H9 (cell line): ENCODE data around the gene RHOV. TPM values are rescaled to one million over a fixed set of nuclear protein-coding genes. Genes with fewer than 3 reads are reported as not detected.

ENCODE experiments used
- DNase-seq: peaks from one replicate; pipeline ENCODE4 v3.0.0-alpha.2; 2017
- H2AFZ ChIP-seq: one replicate; pipeline ENCODE4 v1.6.1; 2013; ENCODE audit warnings: mild to moderate bottlenecking, low read length, control low read depth, moderate library complexity
- H2AK5ac ChIP-seq: 2 replicates; pipeline ENCODE4 v1.6.1; 2013; ENCODE audit warnings: low read length, control low read depth, mixed read lengths; ENCODE audit not compliant: insufficient read length
- H2BK120ac ChIP-seq: one replicate; pipeline ENCODE4 v1.6.1; 2013; ENCODE audit warnings: low read depth, mild to moderate bottlenecking, low read length, control low read depth, inconsistent platforms; ENCODE audit not compliant: poor library complexity, severe bottlenecking
- H2BK12ac ChIP-seq: 2 replicates; pipeline ENCODE4 v1.6.1; 2013; ENCODE audit warnings: low read length, control low read depth, mixed read lengths, low read depth; ENCODE audit not compliant: insufficient read length
- H2BK15ac ChIP-seq: 2 replicates; pipeline ENCODE4 v1.6.1; 2013; ENCODE audit warnings: low read depth, low read length, control low read depth
- H2BK20ac ChIP-seq: one replicate; pipeline ENCODE4 v1.6.1; 2013; ENCODE audit warnings: low read depth, mild to moderate bottlenecking, low read length, control low read depth, inconsistent platforms; ENCODE audit not compliant: poor library complexity, severe bottlenecking
- H2BK5ac ChIP-seq: 2 replicates; pipeline ENCODE4 v1.6.1; 2013; ENCODE audit warnings: low read length, control low read depth, mixed read lengths; ENCODE audit not compliant: insufficient read length
- H3K14ac ChIP-seq: 2 replicates; pipeline ENCODE4 v1.6.1; 2013; ENCODE audit warnings: low read length, control low read depth; ENCODE audit not compliant: insufficient read depth
- H3K18ac ChIP-seq: 2 replicates; pipeline ENCODE4 v1.6.1; 2013; ENCODE audit warnings: low read depth, mild to moderate bottlenecking, mixed read lengths, low read length, control low read depth; ENCODE audit not compliant: insufficient read length
- H3K23ac ChIP-seq: 2 replicates; pipeline ENCODE4 v1.6.1; 2013; ENCODE audit warnings: low read length, control low read depth, mixed read lengths, low read depth; ENCODE audit not compliant: insufficient read length
- H3K23me2 ChIP-seq: 2 replicates; pipeline ENCODE4 v1.6.1; 2013; ENCODE audit warnings: low read depth, mild to moderate bottlenecking, mixed read lengths, low read length, control low read depth; ENCODE audit not compliant: insufficient read length, poor library complexity, severe bottlenecking
- H3K27ac ChIP-seq: 2 replicates; pipeline ENCODE4 v1.5.1; 2013; ENCODE audit warnings: low read length, control low read depth, mixed read lengths, low read depth; ENCODE audit not compliant: insufficient read length
- H3K27me3 ChIP-seq: 2 replicates; pipeline ENCODE4 v1.6.1; 2013; ENCODE audit warnings: low read length, control low read depth, inconsistent platforms; ENCODE audit not compliant: insufficient read depth
- H3K4ac ChIP-seq: 2 replicates; pipeline ENCODE4 v1.6.1; 2013; ENCODE audit warnings: low read depth, mild to moderate bottlenecking, control low read depth, inconsistent platforms, low read length, moderate library complexity
- H3K4me1 ChIP-seq: 2 replicates; pipeline ENCODE4 v1.6.1; 2013; ENCODE audit warnings: low read length, control low read depth, inconsistent platforms; ENCODE audit not compliant: insufficient read depth
- H3K4me2 ChIP-seq: 2 replicates; pipeline ENCODE4 v1.6.1; 2013; ENCODE audit warnings: low read length, control low read depth, mixed read lengths; ENCODE audit not compliant: insufficient read length, insufficient read depth
- H3K56ac ChIP-seq: 2 replicates; pipeline ENCODE4 v1.6.1; 2013; ENCODE audit warnings: low read depth, mild to moderate bottlenecking, mixed read lengths, low read length, control low read depth; ENCODE audit not compliant: insufficient read length
- H3K79me1 ChIP-seq: 2 replicates; pipeline ENCODE4 v1.6.1; 2013; ENCODE audit warnings: low read depth, mild to moderate bottlenecking, moderate library complexity, low read length, control low read depth, inconsistent platforms; ENCODE audit not compliant: insufficient read depth, poor library complexity, severe bottlenecking
- H3K79me2 ChIP-seq: 2 replicates; pipeline ENCODE4 v1.6.1; 2013; ENCODE audit warnings: low read length, control low read depth, inconsistent platforms; ENCODE audit not compliant: insufficient read depth
- H3K9ac ChIP-seq: 2 replicates; pipeline ENCODE4 v1.6.1; 2013; ENCODE audit warnings: low read length, control low read depth, mixed read lengths; ENCODE audit not compliant: insufficient read length; ENCODE audit errors: extremely low read depth
- H3K9me3 ChIP-seq: one replicate; pipeline ENCODE4 v1.6.1; 2013; ENCODE audit warnings: low read depth, low read length, inconsistent platforms; ENCODE audit not compliant: control insufficient read depth
- H3T11ph ChIP-seq: one replicate; pipeline ENCODE4 v1.6.1; 2013; ENCODE audit warnings: mild to moderate bottlenecking, low read length, control low read depth, inconsistent platforms
- H4K20me1 ChIP-seq: one replicate; pipeline ENCODE4 v1.6.1; 2013; ENCODE audit not compliant: control insufficient read depth, insufficient read length, insufficient read depth
- H4K5ac ChIP-seq: 2 replicates; pipeline ENCODE4 v1.6.1; 2013; ENCODE audit warnings: low read depth, mild to moderate bottlenecking, mixed read lengths, low read length, control low read depth; ENCODE audit not compliant: insufficient read length
- H4K8ac ChIP-seq: replicated peaks from 2 replicates; pipeline ENCODE4 v1.6.1; 2013; ENCODE audit warnings: low read length, control low read depth, mixed read lengths, low read depth; ENCODE audit not compliant: insufficient read length
- H4K91ac ChIP-seq: 2 replicates; pipeline ENCODE4 v1.6.1; 2013; ENCODE audit warnings: low read depth, mild to moderate bottlenecking, moderate library complexity, mixed read lengths, low read length, control low read depth; ENCODE audit not compliant: insufficient read length
- H3K27ac Mint-ChIP-seq, 3 experiments: 2 replicates in 2 of 3; 3 replicates in 1 of 3; pipeline ENCODE4 v1.8.0; 2020 to 2021; ENCODE audit warnings: mixed read lengths in 3 of 3, mild to moderate bottlenecking in 1 of 3, moderate library complexity in 1 of 3
- H3K27me3 Mint-ChIP-seq: 2 replicates; pipeline ENCODE4 v1.8.0; 2021; ENCODE audit warnings: low read depth, mild to moderate bottlenecking, moderate library complexity, mixed read lengths
- H3K36me3 Mint-ChIP-seq, 3 experiments: 2 replicates in 2 of 3; 3 replicates in 1 of 3; pipeline ENCODE4 v1.8.0; 2020 to 2021; ENCODE audit warnings: low read depth in 3 of 3, mixed read lengths in 3 of 3; ENCODE audit not compliant: insufficient read depth in 1 of 3
- H3K4me1 Mint-ChIP-seq, 2 experiments: 2 replicates each; pipeline ENCODE4 v1.8.0; 2020; ENCODE audit warnings: mixed read lengths in 2 of 2
- H3K4me3 Mint-ChIP-seq, 2 experiments: 2 replicates in 1 of 2; 3 replicates in 1 of 2; pipeline ENCODE4 v1.8.0; 2020 to 2021; ENCODE audit warnings: mild to moderate bottlenecking in 2 of 2, mixed read lengths in 2 of 2, moderate library complexity in 1 of 2
- H3K9me3 Mint-ChIP-seq, 2 experiments: 2 replicates in 1 of 2; 3 replicates in 1 of 2; pipeline ENCODE4 v1.8.0; 2020; ENCODE audit warnings: mild to moderate bottlenecking in 2 of 2, mixed read lengths in 2 of 2, moderate library complexity in 1 of 2
- WGBS: extraction: QIAGEN DNeasy Blood & Tissue Kit; methylation state at CpG from one replicate; pipeline ENCODE4 v1.1.7; 2013; ENCODE audit warnings: missing lambda C conversion rate, low lambda C conversion rate, mixed read lengths; ENCODE audit not compliant: insufficient read length; ENCODE audit errors: extremely low coverage; 5-methylcytosine and 5-hydroxymethylcytosine counted together
- total RNA-seq: library from RNA; stranded (reverse); gene quantifications from 2 replicates; pipeline ENCODE4 v1.2.1, GENCODE V29; 2021
- TF ChIP-seq, protein P1 (sequence below): fragments of 200-600 bp; sonication (generic); conservative IDR thresholded peaks from 3 replicates; pipeline ENCODE4 v1.8.0; 2021; ENCODE audit warnings: antibody characterized with exemption, mild to moderate bottlenecking

RHOV gene
- total RNA-seq, 1 experiment from 2014 or later, result 3.9 TPM

DNA sequence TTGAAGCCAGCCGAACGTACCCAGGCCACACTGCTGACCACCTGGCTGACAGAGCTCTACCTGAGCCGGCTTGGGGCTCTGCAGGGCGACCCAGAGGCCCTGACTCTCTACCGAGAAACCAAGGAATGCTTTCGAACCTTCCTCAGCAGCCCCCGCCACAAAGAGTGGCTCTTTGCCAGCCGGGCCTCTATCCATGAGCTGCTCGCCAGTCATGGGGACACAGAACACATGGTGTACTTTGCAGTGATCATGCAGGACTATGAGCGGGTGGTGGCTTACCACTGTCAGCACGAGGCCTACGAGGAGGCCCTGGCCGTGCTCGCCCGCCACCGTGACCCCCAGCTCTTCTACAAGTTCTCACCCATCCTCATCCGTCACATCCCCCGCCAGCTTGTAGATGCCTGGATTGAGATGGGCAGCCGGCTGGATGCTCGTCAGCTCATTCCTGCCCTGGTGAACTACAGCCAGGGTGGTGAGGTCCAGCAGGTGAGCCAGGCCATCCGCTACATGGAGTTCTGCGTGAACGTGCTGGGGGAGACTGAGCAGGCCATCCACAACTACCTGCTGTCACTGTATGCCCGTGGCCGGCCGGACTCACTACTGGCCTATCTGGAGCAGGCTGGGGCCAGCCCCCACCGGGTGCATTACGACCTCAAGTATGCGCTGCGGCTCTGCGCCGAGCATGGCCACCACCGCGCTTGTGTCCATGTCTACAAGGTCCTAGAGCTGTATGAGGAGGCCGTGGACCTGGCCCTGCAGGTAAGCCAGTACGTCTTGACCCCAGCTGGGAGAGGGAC lies 26.4 kb upstream of the RHOV start:
- H3K4ac ChIP-seq, result no peak overlapping the region
- H3K23me2 ChIP-seq, result no peaks in the 10 kb centered on the region
- peaks cover 33 to 88% (median 73%) of the 10 kb centered on the region in 3 experiments for H3K36me3 Mint-ChIP-seq
- H3K79me2 ChIP-seq, result peaks cover 4% of the 10 kb centered on the region
- no peak overlapping the region for H3K4me2 ChIP-seq
- H4K20me1 ChIP-seq, result no peaks in the 10 kb centered on the region
- no peak overlapping the region for H4K8ac ChIP-seq
- H2BK15ac ChIP-seq, result no peak overlapping the region
- no CpG with 5 or more reads among the region's 36 CpGs for WGBS
- no peak overlapping the region for H3K14ac ChIP-seq
- H2BK5ac ChIP-seq, result no peak overlapping the region
- H2BK20ac ChIP-seq, result no peak overlapping the region
- H4K5ac ChIP-seq, result no peak overlapping the region
- H4K91ac ChIP-seq, result no peak overlapping the region
- no peak overlapping the region for H2BK12ac ChIP-seq
- H3K9me3 ChIP-seq, result no peaks in the 10 kb centered on the region
- H3K27ac Mint-ChIP-seq, result no peak overlapping the region
- H3K23ac ChIP-seq, result no peak overlapping the region
- H3T11ph ChIP-seq, result no peak overlapping the region
- no peak overlapping the region for H2BK120ac ChIP-seq
- TF ChIP-seq, protein P1, sequence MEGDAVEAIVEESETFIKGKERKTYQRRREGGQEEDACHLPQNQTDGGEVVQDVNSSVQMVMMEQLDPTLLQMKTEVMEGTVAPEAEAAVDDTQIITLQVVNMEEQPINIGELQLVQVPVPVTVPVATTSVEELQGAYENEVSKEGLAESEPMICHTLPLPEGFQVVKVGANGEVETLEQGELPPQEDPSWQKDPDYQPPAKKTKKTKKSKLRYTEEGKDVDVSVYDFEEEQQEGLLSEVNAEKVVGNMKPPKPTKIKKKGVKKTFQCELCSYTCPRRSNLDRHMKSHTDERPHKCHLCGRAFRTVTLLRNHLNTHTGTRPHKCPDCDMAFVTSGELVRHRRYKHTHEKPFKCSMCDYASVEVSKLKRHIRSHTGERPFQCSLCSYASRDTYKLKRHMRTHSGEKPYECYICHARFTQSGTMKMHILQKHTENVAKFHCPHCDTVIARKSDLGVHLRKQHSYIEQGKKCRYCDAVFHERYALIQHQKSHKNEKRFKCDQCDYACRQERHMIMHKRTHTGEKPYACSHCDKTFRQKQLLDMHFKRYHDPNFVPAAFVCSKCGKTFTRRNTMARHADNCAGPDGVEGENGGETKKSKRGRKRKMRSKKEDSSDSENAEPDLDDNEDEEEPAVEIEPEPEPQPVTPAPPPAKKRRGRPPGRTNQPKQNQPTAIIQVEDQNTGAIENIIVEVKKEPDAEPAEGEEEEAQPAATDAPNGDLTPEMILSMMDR, result no peak
- no peak overlapping the region; a peak in 1 of 5 replicates for H3K4me3 Mint-ChIP-seq
- H2AK5ac ChIP-seq, result no peak overlapping the region
- H2AFZ ChIP-seq, result no peak overlapping the region
- H3K27me3 ChIP-seq, result no peaks in the 10 kb centered on the region
- H3K27me3 Mint-ChIP-seq, result no peaks in the 10 kb centered on the region; the same call in none of the 2 replicates
- no peak for DNase-seq
- peaks cover 3% of the 10 kb centered on the region for H3K79me1 ChIP-seq
- H3K4me1 Mint-ChIP-seq, result peaks cover 4 to 5% of the 10 kb centered on the region in 2 experiments; a peak in 3 of 4 replicates
- H3K4me1 ChIP-seq, result no peaks in the 10 kb centered on the region; the same call in 1 of the 2 replicates
- no peak overlapping the region for H3K27ac ChIP-seq
- no peak overlapping the region for H3K9ac ChIP-seq
- H3K56ac ChIP-seq, result no peak overlapping the region
- H3K9me3 Mint-ChIP-seq, result no peaks in the 10 kb centered on the region; a peak in 1 of 5 replicates
- H3K18ac ChIP-seq, result no peak overlapping the region
